GM23338 (cell line): ENCODE data around the gene ATP8A2. TPM values are rescaled to one million over a fixed set of nuclear protein-coding genes. Genes with fewer than 3 reads are reported as not detected.

Source experiments
- ATAC-seq: fragments of 200-7000 bp; cut with Tn5 transposase; 3 replicates; pipeline ENCODE4 v1.9.1; 2020
- DNase-seq: peaks from one replicate; pipeline ENCODE4 v3.0.0-alpha.2; 2015; ENCODE audit warnings: low spot score
- H2AFZ ChIP-seq: fragments of 200-600 bp; sonication (generic); 2 replicates; pipeline ENCODE4 v1.8.0; 2016; ENCODE audit warnings: antibody characterized with exemption, mild to moderate bottlenecking, moderate library complexity
- H3F3A ChIP-seq: fragments of 200-600 bp; sonication (generic); replicated peaks from 2 replicates; pipeline ENCODE4 v1.8.0; 2017; ENCODE audit warnings: antibody characterized with exemption, mixed run types, low read depth
- H3K27ac ChIP-seq: fragments of 200-600 bp; sonication (generic); 2 replicates; pipeline ENCODE4 v1.6.1; 2016; ENCODE audit warnings: low read depth
- H3K27me3 ChIP-seq: fragments of 200-600 bp; sonication (generic); 2 replicates; pipeline ENCODE4 v1.8.0; 2016; ENCODE audit warnings: mild to moderate bottlenecking, mixed run types, moderate library complexity; ENCODE audit not compliant: insufficient read depth
- H3K36me3 ChIP-seq: fragments of 200-600 bp; sonication (generic); 2 replicates; pipeline ENCODE4 v1.8.0; 2016; ENCODE audit warnings: mild to moderate bottlenecking; ENCODE audit not compliant: insufficient read depth
- H3K4me1 ChIP-seq: fragments of 200-600 bp; sonication (generic); 2 replicates; pipeline ENCODE4 v1.8.0; 2016; ENCODE audit warnings: mild to moderate bottlenecking, moderate library complexity; ENCODE audit not compliant: insufficient read depth
- H3K4me2 ChIP-seq: fragments of 200-600 bp; sonication (generic); 2 replicates; pipeline ENCODE4 v1.7.1; 2017; ENCODE audit warnings: mixed run types
- H3K4me3 ChIP-seq: fragments of 200-600 bp; sonication (generic); 2 replicates; pipeline ENCODE4 v1.6.1; 2016; ENCODE audit warnings: mixed run types
- H3K79me2 ChIP-seq: fragments of 200-600 bp; sonication (generic); replicated peaks from 2 replicates; pipeline ENCODE4 v1.8.0; 2017; ENCODE audit warnings: mild to moderate bottlenecking; ENCODE audit not compliant: insufficient read depth
- H3K9me2 ChIP-seq: fragments of 200-600 bp; sonication (generic); 2 replicates; pipeline ENCODE4 v1.8.0; 2017; ENCODE audit not compliant: insufficient read depth
- H4K20me1 ChIP-seq: fragments of 200-600 bp; sonication (generic); replicated peaks from 2 replicates; pipeline ENCODE4 v1.8.0; 2017; ENCODE audit warnings: mild to moderate bottlenecking; ENCODE audit not compliant: insufficient read depth
- H3K27ac Mint-ChIP-seq: 2 replicates; pipeline ENCODE4 v1.8.0; 2020; ENCODE audit warnings: inconsistent platforms, mild to moderate bottlenecking, moderate library complexity, mixed read lengths
- H3K27me3 Mint-ChIP-seq: 3 replicates; pipeline ENCODE4 v1.8.0; 2022; ENCODE audit warnings: low read depth, mild to moderate bottlenecking, moderate library complexity, mixed read lengths, inconsistent platforms; ENCODE audit not compliant: insufficient read depth, poor library complexity
- H3K36me3 Mint-ChIP-seq: 3 replicates; pipeline ENCODE4 v1.8.0; 2021; ENCODE audit warnings: low read depth, mild to moderate bottlenecking, inconsistent platforms, moderate library complexity, mixed read lengths
- H3K4me1 Mint-ChIP-seq: 3 replicates; pipeline ENCODE4 v1.8.0; 2020; ENCODE audit warnings: mild to moderate bottlenecking, inconsistent platforms, mixed read lengths
- H3K4me3 Mint-ChIP-seq: 3 replicates; pipeline ENCODE4 v1.8.0; 2021; ENCODE audit warnings: moderate library complexity, mild to moderate bottlenecking, inconsistent platforms, mixed read lengths
- H3K9me3 Mint-ChIP-seq: 3 replicates; pipeline ENCODE4 v1.8.0; 2020; ENCODE audit warnings: moderate library complexity, mild to moderate bottlenecking, inconsistent platforms, mixed read lengths
- CREB1 ChIP-seq: fragments of 250-450 bp; sonication (Bioruptor Pico); IDR thresholded peaks from 2 replicates; pipeline ENCODE4 v1.5.0; 2020; ENCODE audit warnings: low read depth, mild to moderate bottlenecking, moderate library complexity
- EZH2 ChIP-seq: fragments of 200-600 bp; sonication (generic); IDR thresholded peaks from one replicate; pipeline ENCODE4 v1.8.0; 2017; ENCODE audit warnings: antibody characterized with exemption, mild to moderate bottlenecking, low read depth; ENCODE audit not compliant: unreplicated experiment
- EZH2phosphoT487 ChIP-seq: fragments of 200-600 bp; sonication (generic); IDR thresholded peaks from one replicate; pipeline ENCODE4 v1.8.1; 2018; ENCODE audit warnings: antibody characterized with exemption; ENCODE audit not compliant: unreplicated experiment
- JUNB ChIP-seq: IDR thresholded peaks from one replicate; pipeline ENCODE4 v1.6.1; 2016; ENCODE audit warnings: antibody characterized with exemption; ENCODE audit not compliant: unreplicated experiment
- NANOG ChIP-seq: IDR thresholded peaks from 2 replicates; pipeline ENCODE4 v1.6.1; 2016; ENCODE audit warnings: antibody characterized with exemption, borderline replicate concordance
- REST ChIP-seq: IDR thresholded peaks from one replicate; pipeline ENCODE4 v1.6.1; 2018; ENCODE audit warnings: antibody characterized with exemption; ENCODE audit not compliant: unreplicated experiment
- STAT1 ChIP-seq: IDR thresholded peaks from one replicate; pipeline ENCODE4 v1.6.1; 2016; ENCODE audit warnings: antibody characterized with exemption; ENCODE audit not compliant: unreplicated experiment
- ZNF114 ChIP-seq: fragments of 250-450 bp; sonication (Bioruptor Pico); IDR thresholded peaks from 2 replicates; pipeline ENCODE4 v1.5.0; 2020; ENCODE audit warnings: mild to moderate bottlenecking, moderate library complexity
- ZNF331 ChIP-seq: fragments of 250-450 bp; sonication (Bioruptor Pico); IDR thresholded peaks from 2 replicates; pipeline ENCODE4 v1.5.0; 2020; ENCODE audit warnings: low read depth, mild to moderate bottlenecking, moderate library complexity
- polyA plus RNA-seq: library from polyadenylated mRNA; unstranded; fragments of >200 nt; fragmentation: Nextera tagmentation; extraction: Ambion mirVana; gene quantifications from 2 replicates; pipeline ENCODE4 v1.2.1, GENCODE V29; 2016
- total RNA-seq: library from RNA; depleted of rRNA; stranded (reverse); fragments of >200 nt; shearing (Covaris generic); gene quantifications from 2 replicates; pipeline ENCODE4 v1.2.3, GENCODE V29; 2014
- TF ChIP-seq, protein P1 (sequence below), 2 experiments: fragments of 200-600 bp in 1 of 2; sonication (generic) in 1 of 2; conservative IDR thresholded peaks; 2 replicates each; pipeline versions ENCODE4 v1.5.1 to v1.6.1; 2016 to 2017; ENCODE audit warnings: antibody characterized with exemption in 2 of 2, low read depth in 2 of 2, mild to moderate bottlenecking in 2 of 2, moderate library complexity in 1 of 2

ATP8A2 gene
- total and polyA plus RNA-seq, 2 experiments from 2014 or later, result 5.7 to 8.8 TPM

DNA sequence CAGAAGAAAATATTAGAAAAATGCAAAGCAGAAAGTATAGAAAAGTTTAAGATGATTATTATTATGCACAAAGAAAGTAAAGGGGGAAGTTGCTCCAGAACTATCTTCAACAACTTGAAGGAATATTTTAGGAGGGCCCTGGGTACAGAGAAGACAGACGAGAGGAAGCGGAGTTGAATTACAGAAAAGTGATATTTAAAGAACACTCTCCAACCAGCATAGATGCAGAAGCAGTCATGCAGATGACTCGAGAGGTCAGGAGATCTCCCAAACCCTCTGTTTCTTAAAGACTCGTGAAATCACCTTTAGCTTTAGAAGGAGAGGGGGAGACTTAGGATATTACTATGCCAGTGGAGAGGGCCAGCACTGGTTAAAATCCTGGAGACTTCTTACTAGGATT is 688.6 kb downstream of the ATP8A2 start (continued):
- TF ChIP-seq REST, result no peak
- TF ChIP-seq JUNB, result no peak
- no peak for TF ChIP-seq ZNF114
- TF ChIP-seq CREB1 (CRISPR knock-in tag), result no peak

GRCh38 chr13:26061256-26061655 is 689.5 kb downstream of the ATP8A2 start:
- Histone ChIP-seq H3K27ac (no peak overlapping the region), H2AFZ (peak overlapping the region; percentile 96; the same call in 1 of the 2 replicates), H3K9me2 (no peaks in the 10 kb centered on the region), H3F3A (no peaks in the 10 kb centered on the region), H3K36me3 (no peaks in the 10 kb centered on the region), H3K4me2 (no peak overlapping the region), H3K27me3 (no peaks in the 10 kb centered on the region), H3K79me2 (no peaks in the 10 kb centered on the region), H3K4me3 (no peak overlapping the region), H3K4me1 (0 out of 2 replicates have a peak, but pooled peaks cover 2% of the 10 kb centered on the region), H4K20me1 (no peaks in the 10 kb centered on the region)
- ATAC-seq (no peak), DNase-seq (no peak)
- H3K27ac Mint-ChIP-seq, result no peak overlapping the region
- peaks cover 4% of the 10 kb centered on the region for H3K27me3 Mint-ChIP-seq
- H3K36me3 Mint-ChIP-seq, result no peaks in the 10 kb centered on the region
- H3K9me3 Mint-ChIP-seq, result no peaks in the 10 kb centered on the region
- no peak overlapping the region for H3K4me3 Mint-ChIP-seq
- H3K4me1 Mint-ChIP-seq, result peaks cover 12% of the 10 kb centered on the region
- TF ChIP-seq EZH2, result no peak
- TF ChIP-seq CREB1 (CRISPR knock-in tag), result no peak
- TF ChIP-seq, protein P1, sequence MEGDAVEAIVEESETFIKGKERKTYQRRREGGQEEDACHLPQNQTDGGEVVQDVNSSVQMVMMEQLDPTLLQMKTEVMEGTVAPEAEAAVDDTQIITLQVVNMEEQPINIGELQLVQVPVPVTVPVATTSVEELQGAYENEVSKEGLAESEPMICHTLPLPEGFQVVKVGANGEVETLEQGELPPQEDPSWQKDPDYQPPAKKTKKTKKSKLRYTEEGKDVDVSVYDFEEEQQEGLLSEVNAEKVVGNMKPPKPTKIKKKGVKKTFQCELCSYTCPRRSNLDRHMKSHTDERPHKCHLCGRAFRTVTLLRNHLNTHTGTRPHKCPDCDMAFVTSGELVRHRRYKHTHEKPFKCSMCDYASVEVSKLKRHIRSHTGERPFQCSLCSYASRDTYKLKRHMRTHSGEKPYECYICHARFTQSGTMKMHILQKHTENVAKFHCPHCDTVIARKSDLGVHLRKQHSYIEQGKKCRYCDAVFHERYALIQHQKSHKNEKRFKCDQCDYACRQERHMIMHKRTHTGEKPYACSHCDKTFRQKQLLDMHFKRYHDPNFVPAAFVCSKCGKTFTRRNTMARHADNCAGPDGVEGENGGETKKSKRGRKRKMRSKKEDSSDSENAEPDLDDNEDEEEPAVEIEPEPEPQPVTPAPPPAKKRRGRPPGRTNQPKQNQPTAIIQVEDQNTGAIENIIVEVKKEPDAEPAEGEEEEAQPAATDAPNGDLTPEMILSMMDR (conservative IDR thresholded peaks at IDR 0.05; ENCODE audit: low read depth in 2 of 2), result no peak
- TF ChIP-seq ZNF331, result no peak
- no peak for TF ChIP-seq JUNB
- no peak for TF ChIP-seq STAT1
- no peak for TF ChIP-seq NANOG
- TF ChIP-seq EZH2phosphoT487, result no peak
- no peak for TF ChIP-seq REST
